ENCODE results near the gene GGT7. TPM values are rescaled to one million over a fixed set of nuclear protein-coding genes. Genes with fewer than 3 reads are reported as not detected.

Gene GGT7
- total RNA-seq, 4 donors from 2014 or later: 11.2 to 19.1 (median 15.1) TPM

GRCh38 chr20:34894723-34895122 lies 22.1 kb upstream of the GGT7 start:
- intact Hi-C loops (cut with DNase I; ENCODE audit: low total_unique reads) (loop anchor here (5.0 kb wide), 1 partner anchor 1397 kb away; no protein-coding TSS in a partner anchor), in situ Hi-C loops (cut with MboI; ENCODE audit: low pct_ligation_motif_present in 1 of 4, low pct_unique_long_range_greater_than_20kb in 1 of 4, low sequenced_read_pairs in 3 of 4) (no loop called here)
- Histone ChIP-seq H3K36me3 (peaks cover 0 to 5% (median 0%) of the 10 kb centered on the region in 4 donors), H3K4me1 (peaks cover 11 to 75% (median 35%) of the 10 kb centered on the region in 4 donors), H3K9me3 (no peaks in the 10 kb centered on the region), H3K27me3 (no peaks in the 10 kb centered on the region), H3K27ac (peak overlapping the region in 2 of 4 donors; percentile 0 to 40), H3K4me3 (no peak overlapping the region)
- WGBS, 2 donors (ENCODE audit: low coverage in 1 of 2): 14 to 28% methylated on average over 1 of the region's 1 CpG
- no peak for TF ChIP-seq EP300 (IDR thresholded peaks at IDR 0.05; ENCODE audit: low read depth)
- no peak for TF ChIP-seq CTCF (IDR thresholded peaks at IDR 0.05)
- TF ChIP-seq POLR2AphosphoS5 (IDR thresholded peaks at IDR 0.05): no peak
- TF ChIP-seq POLR2A (IDR thresholded peaks at IDR 0.05): no peak
- DNase-seq: no peak

- Histone ChIP-seq H3K4me1 (peaks cover 11 to 80% (median 35%) of the 10 kb centered on the region in 4 donors), H3K27ac (no peak overlapping the region), H3K4me3 (no peak overlapping the region), H3K27me3 (no peaks in the 10 kb centered on the region), H3K36me3 (peaks cover 0 to 5% (median 0%) of the 10 kb centered on the region in 4 donors), H3K9me3 (no peaks in the 10 kb centered on the region)
- no peak for DNase-seq
- intact Hi-C loops (cut with DNase I; ENCODE audit: low total_unique reads) (loop anchor here (5.0 kb wide), 1 partner anchor 1395 kb away; no protein-coding TSS in a partner anchor), in situ Hi-C loops (cut with MboI; ENCODE audit: low pct_ligation_motif_present in 1 of 4, low pct_unique_long_range_greater_than_20kb in 1 of 4, low sequenced_read_pairs in 3 of 4) (no loop called here)
- 84 to 100% methylated on average over 2 of the region's 2 CpGs for WGBS, 2 donors (ENCODE audit: low coverage in 1 of 2)
- TF ChIP-seq EP300 (IDR thresholded peaks at IDR 0.05; ENCODE audit: low read depth): no peak
- no peak for TF ChIP-seq POLR2AphosphoS5 (IDR thresholded peaks at IDR 0.05)
- TF ChIP-seq CTCF (IDR thresholded peaks at IDR 0.05): no peak
- TF ChIP-seq POLR2A (IDR thresholded peaks at IDR 0.05): no peak
Measured at GRCh38 chr20:34892671-34893070, 20.0 kb upstream of the GGT7 start.

GRCh38 chr20:34891166-34892062 lies 18.8 kb upstream of the GGT7 start:
- no peaks in the 10 kb centered on the region for H3K27me3 ChIP-seq
- no peaks in the 10 kb centered on the region for H3K9me3 ChIP-seq
- H3K4me1 ChIP-seq: peaks cover 8 to 69% (median 31%) of the 10 kb centered on the region in 4 donors
- peak overlapping the region in 2 of 4 donors; percentile 10 to 14 for H3K27ac ChIP-seq
- TF ChIP-seq POLR2A (IDR thresholded peaks at IDR 0.05) (no peak), POLR2AphosphoS5 (IDR thresholded peaks at IDR 0.05) (no peak), EP300 (IDR thresholded peaks at IDR 0.05; ENCODE audit: low read depth) (no peak), CTCF (IDR thresholded peaks at IDR 0.05) (no peak)
- intact Hi-C loops (cut with DNase I; ENCODE audit: low total_unique reads) (loop anchor here (5.0 kb wide), 1 partner anchor 1394 kb away; no protein-coding TSS in a partner anchor), in situ Hi-C loops (cut with MboI; ENCODE audit: low pct_ligation_motif_present in 1 of 4, low pct_unique_long_range_greater_than_20kb in 1 of 4, low sequenced_read_pairs in 3 of 4) (no loop called here)
- H3K36me3 ChIP-seq: peaks cover 0 to 5% (median 0%) of the 10 kb centered on the region in 4 donors
- no peak for DNase-seq
- 73 to 76% methylated on average over 2 of the region's 2 CpGs for WGBS, 2 donors (ENCODE audit: low coverage in 1 of 2)
- H3K4me3 ChIP-seq: no peak overlapping the region

- intact Hi-C loops (cut with DNase I; ENCODE audit: low total_unique reads): no loop called here
- DNase-seq: no peak
- TF ChIP-seq POLR2A (IDR thresholded peaks at IDR 0.05): no peak
- in situ Hi-C loops (cut with MboI; ENCODE audit: low pct_ligation_motif_present in 1 of 4, low pct_unique_long_range_greater_than_20kb in 1 of 4, low sequenced_read_pairs in 3 of 4): no loop called here
- Histone ChIP-seq H3K4me1 (peaks cover 0 to 56% (median 19%) of the 10 kb centered on the region in 4 donors), H3K4me3 (no peak overlapping the region), H3K36me3 (peaks cover 0 to 13% (median 5%) of the 10 kb centered on the region in 4 donors), H3K27ac (no peak overlapping the region), H3K9me3 (no peaks in the 10 kb centered on the region), H3K27me3 (no peaks in the 10 kb centered on the region)
- 75 to 83% methylated on average over 1 of the region's 1 CpG for WGBS, 2 donors (ENCODE audit: low coverage in 1 of 2)
Measured at GRCh38 chr20:34888468-34888867, 15.8 kb upstream of the GGT7 start.
